Breast epithelium (tissue), 3 donors: Measurements from ENCODE around the gene PSME4.

Source experiments
- CTCF ChIP-seq, 3 donors: fragments of 450-650 bp; IDR thresholded peaks; one replicate each; pipeline ENCODE4 v1.5.1; 2016 to 2017; ENCODE audit warnings: antibody characterized with exemption in 3 of 3, mild to moderate bottlenecking in 3 of 3, moderate library complexity in 3 of 3
- POLR2A ChIP-seq: fragments of 450-650 bp; IDR thresholded peaks from one replicate; pipeline ENCODE4 v1.6.1; 2016; ENCODE audit warnings: antibody characterized with exemption, mild to moderate bottlenecking, moderate library complexity
- POLR2AphosphoS5 ChIP-seq, 3 donors: sonication (generic); formaldehyde crosslinking; IDR thresholded peaks; one replicate each; pipeline ENCODE4 v1.6.1; 2017; ENCODE audit warnings: antibody characterized with exemption in 3 of 3

GRCh38 chr2:53944542-53944941 is 26.3 kb downstream of the PSME4 start:
- TF ChIP-seq CTCF (IDR thresholded peaks at IDR 0.05) (no peak), POLR2A (no peak), POLR2AphosphoS5 (IDR thresholded peaks at IDR 0.05) (no peak)
